Neural progenitor cell (in vitro differentiated cells): ENCODE measurements around the gene LZTS2.

ENCODE experiments used
- EZH2 ChIP-seq: fragments of 200-600 bp; sonication (generic); IDR thresholded peaks from 2 replicates; pipeline ENCODE4 v1.6.1; 2017; ENCODE audit warnings: antibody characterized with exemption, mild to moderate bottlenecking, moderate library complexity
- EZH2phosphoT487 ChIP-seq: fragments of 200-600 bp; sonication (generic); IDR thresholded peaks from 2 replicates; pipeline ENCODE4 v1.6.1; 2017; ENCODE audit warnings: antibody characterized with exemption
- TF ChIP-seq, protein P1 (sequence below): fragments of 200-600 bp; sonication (generic); IDR thresholded peaks from 2 replicates; pipeline ENCODE4 v1.5.1; 2017; ENCODE audit warnings: antibody characterized with exemption, mild to moderate bottlenecking

DNA sequence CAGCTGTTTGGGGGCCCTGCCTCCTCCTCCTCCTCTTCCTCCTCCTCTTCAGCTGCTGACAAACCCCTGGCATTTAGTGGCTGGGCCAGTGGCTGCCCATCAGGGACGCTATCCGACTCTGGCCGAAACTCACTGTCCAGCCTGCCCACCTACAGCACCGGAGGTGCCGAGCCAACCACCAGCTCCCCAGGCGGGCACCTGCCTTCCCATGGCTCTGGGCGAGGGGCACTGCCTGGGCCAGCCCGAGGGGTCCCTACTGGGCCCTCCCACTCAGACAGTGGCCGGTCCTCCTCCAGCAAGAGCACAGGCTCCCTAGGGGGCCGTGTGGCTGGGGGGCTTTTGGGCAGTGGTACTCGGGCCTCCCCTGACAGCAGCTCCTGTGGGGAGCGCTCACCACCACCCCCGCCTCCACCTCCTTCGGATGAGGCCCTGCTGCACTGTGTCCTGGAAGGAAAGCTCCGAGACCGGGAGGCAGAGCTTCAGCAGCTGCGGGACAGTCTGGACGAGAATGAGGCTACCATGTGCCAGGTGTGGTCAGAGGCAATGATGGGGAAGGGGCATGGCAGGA, 4.1 kb downstream of the LZTS2 start:
- TF ChIP-seq EZH2 (no peak), EZH2phosphoT487 (no peak)
- TF ChIP-seq, protein P1, sequence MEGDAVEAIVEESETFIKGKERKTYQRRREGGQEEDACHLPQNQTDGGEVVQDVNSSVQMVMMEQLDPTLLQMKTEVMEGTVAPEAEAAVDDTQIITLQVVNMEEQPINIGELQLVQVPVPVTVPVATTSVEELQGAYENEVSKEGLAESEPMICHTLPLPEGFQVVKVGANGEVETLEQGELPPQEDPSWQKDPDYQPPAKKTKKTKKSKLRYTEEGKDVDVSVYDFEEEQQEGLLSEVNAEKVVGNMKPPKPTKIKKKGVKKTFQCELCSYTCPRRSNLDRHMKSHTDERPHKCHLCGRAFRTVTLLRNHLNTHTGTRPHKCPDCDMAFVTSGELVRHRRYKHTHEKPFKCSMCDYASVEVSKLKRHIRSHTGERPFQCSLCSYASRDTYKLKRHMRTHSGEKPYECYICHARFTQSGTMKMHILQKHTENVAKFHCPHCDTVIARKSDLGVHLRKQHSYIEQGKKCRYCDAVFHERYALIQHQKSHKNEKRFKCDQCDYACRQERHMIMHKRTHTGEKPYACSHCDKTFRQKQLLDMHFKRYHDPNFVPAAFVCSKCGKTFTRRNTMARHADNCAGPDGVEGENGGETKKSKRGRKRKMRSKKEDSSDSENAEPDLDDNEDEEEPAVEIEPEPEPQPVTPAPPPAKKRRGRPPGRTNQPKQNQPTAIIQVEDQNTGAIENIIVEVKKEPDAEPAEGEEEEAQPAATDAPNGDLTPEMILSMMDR: no peak
